Measurements from ENCODE around the gene IARS1.

DNA sequence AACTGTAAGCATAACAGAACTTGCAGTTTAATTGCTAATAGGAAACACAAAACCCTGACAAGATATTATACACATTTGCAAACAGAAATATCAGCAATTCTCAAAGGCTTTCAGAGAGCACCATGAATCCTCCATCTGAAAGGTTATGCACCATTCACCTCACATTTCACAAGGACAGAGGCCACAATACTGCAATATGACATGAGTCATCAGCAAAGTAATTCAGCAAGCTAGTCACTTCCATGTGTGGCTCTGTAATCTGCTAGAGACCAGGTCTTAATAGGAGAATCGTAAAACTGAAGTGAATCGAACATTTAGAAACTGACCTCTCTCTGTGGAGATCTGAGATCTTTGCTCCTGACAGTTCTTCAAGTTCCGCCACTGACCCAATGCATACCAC, 28.3 kb downstream of the IARS1 start:
- TF ChIP-seq POLR2AphosphoS5 (IDR thresholded peaks at IDR 0.05; ENCODE audit: borderline replicate concordance, low read depth, low read length) (no peak), EZH2 (IDR thresholded peaks at IDR 0.05) (no peak), FOXP2 (optimal IDR thresholded peaks at IDR 0.05; ENCODE audit: control extremely low read depth, extremely low read length, insufficient read depth) (no peak)
